ENCODE measurements around the gene HDAC4.
A peak's percentile ranks its signal among the peaks of the same experiment; 100 is the strongest.

Gene HDAC4

GRCh38 chr2:239145106-239145505, 255.7 kb downstream of the HDAC4 start:
- DNase-seq = no peak

- no peak for DNase-seq
Observed at GRCh38 chr2:239144713-239144999, 256.2 kb downstream of the HDAC4 start.

- peak; percentile 64 for DNase-seq
Observed at GRCh38 chr2:239143858-239144712, 256.7 kb downstream of the HDAC4 start.

DNA sequence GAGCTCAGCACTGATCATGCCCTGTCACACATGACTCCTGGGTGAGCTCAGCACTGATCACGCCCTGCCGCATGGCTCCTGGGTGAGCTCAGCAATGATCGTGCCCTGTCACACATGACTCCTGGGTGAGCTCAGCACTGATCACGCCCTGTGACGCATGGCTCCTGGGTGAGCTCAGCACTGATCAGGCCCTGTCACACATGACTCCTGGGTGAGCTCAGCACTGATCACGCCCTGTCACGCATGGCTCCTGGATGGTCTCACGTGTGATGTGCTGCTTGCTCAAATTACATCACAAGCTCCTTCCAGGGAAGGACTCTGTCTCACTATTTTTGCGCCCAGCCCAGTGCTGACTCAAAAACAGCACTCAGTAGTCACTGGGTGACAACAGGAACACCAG, 258.0 kb downstream of the HDAC4 start:
- DNase-seq = no peak

GRCh38 chr2:239142296-239142695, 258.5 kb downstream of the HDAC4 start:
- DNase-seq = no peak

GRCh38 chr2:239141021-239141760, 259.6 kb downstream of the HDAC4 start:
- DNase-seq = no peak

DNA sequence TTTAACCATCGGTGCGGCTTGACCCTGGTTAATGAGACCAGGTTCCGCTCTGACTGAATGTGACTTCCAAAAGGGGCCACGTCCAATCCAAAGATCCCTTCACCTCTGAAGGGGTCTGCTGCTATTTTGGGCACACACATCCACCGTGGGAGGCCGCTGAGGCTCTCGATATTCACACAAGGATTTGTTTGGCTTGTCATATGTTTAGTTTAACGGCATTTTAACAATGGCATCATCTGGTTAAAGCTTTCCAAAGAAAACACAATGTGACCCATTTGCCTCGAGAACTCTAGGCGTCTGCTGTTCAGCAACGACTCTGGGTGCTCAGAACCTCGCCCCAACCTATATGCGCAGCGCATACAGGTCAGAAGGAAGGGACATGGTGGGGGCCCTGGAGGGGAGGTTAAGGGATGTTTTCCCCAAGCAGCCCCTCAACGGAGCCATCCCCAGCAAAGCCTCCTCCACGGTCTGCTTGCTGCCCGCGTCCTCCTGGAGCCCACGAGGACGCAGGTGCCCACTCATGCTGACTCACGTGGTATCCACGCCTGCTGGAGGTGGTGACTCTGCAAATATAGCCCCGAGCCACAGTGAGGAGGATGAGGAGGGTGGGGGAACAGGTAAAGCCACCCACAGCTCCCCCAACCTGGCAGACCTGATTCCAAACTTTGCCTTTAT, 260.3 kb downstream of the HDAC4 start:
- no peak for DNase-seq

- no peak for DNase-seq
Observed at GRCh38 chr2:239139566-239139965, 261.3 kb downstream of the HDAC4 start.

GRCh38 chr2:239139101-239139500, 261.7 kb downstream of the HDAC4 start:
- no peak for DNase-seq

- no peak for DNase-seq
Observed at GRCh38 chr2:239138610-239139009, 262.2 kb downstream of the HDAC4 start.

DNA sequence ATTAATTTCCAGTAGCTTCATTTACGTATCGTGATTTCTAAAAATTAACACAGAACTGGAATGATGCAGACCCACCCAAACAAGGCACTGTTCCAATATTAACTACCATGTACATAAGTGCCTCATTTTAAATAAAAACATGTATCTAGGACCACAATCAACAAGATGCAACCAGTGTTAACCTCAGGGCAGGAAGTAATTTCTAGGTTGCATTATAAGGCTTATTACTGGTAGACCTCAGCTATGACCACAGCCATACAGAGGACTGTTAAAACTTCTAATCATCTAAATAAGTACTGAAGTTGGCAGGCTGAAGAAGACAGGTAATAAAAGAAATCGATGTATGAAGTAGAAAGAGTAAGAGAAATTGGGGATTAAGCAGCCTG, 262.9 kb downstream of the HDAC4 start:
- no peak for DNase-seq

- no peak for DNase-seq
Observed at GRCh38 chr2:239137165-239137897, 263.5 kb downstream of the HDAC4 start.

GRCh38 chr2:239136762-239137161, 264.1 kb downstream of the HDAC4 start:
- no peak for DNase-seq

DNA sequence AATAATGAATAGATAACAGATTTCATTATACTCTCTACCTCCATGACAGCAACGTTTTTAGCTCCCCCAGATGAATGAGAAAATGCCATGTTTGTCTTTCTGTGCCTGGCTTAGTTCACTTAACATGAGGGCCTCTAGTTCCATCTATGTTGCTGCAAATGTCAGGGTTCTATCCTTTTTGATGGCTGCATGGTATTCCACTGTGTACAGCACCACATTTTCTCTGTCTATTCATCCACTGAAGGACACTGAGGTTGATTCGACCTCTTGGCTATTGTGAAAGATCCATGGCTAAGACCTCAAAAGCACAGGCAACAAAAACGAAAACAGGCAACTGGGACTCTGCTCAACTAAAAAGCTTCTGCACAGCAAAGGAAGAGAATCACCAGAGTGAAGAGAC, 264.6 kb downstream of the HDAC4 start:
- no peak for DNase-seq

- no peak for DNase-seq
Observed at GRCh38 chr2:239135531-239135930, 265.3 kb downstream of the HDAC4 start.

DNA sequence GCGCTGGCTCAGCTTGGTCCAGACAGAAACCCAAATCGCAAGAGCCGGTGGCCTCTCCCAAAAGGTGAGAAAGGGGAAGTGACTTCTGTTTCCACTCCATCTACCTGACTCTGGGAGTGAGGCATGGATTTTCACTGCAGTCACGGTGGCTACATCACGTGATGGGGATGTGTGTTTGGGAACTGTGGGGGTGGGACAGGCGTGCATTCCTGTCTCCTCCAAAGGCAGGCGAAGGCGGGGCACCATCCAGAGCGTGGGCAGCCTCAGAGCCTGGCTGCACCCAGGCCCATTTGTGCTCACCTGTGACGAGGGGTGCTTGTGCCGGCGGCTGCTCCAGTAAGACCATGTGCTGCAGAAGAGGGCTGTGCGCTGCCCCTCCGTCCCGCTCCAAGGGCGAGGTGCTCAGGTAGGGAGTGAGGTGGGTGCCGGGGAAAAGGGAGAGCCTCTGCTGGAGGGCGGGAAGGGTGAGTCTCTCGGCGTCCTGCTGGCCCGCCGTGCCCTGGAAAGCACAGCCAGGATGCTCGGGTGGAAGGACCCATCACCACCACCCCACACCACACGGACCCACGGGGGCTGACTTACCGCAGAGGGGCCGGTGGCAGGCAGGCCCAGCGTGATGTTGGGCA, 266.8 kb downstream of the HDAC4 start:
- DNase-seq = no peak

- no peak for DNase-seq
Observed at GRCh38 chr2:239132786-239133185, 268.0 kb downstream of the HDAC4 start.

GRCh38 chr2:239132156-239132709, 268.6 kb downstream of the HDAC4 start:
- no peak for DNase-seq

DNA sequence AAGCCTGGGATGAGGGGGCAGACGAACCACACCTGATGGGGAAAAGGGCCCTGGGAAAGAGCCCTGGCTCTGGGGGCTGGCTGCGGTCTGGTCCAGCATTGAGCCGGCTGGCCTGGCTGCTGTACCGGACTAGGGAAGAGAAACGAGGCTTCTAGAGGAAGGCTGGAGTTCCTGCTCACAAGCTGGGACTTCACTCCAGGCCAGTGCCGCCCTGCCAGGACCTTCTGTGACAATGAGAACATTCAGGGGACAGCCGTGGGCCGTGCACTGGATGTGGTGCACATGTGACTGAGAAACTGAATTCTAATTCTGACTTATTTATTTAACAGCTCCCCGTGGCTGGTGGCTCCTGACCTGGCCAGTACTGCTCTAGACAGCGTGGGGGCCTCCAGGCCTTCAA, 269.3 kb downstream of the HDAC4 start:
- no peak for DNase-seq

GRCh38 chr2:239130786-239131325, 270.0 kb downstream of the HDAC4 start:
- DNase-seq = no peak

DNA sequence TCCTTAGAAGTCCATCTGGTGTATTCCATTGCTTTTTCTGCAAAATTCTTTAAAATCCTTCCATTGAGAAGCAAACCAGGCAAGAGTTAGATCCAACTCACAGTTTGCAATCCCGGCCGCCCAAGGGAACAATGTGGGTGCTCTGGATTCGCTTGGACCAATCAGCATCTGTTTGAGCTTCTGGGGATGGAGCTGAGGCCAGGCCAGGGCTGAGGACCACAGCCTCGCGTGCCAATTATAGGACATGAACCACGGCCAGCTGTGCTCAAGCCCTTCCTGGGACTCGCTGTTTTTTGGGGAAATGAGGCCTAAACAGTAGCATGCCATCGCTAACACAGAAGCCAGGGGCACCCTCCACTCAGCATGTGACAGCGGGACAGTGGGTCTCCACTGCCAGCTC, 270.8 kb downstream of the HDAC4 start:
- no peak for DNase-seq
